BLaER1 treated with 17β-estradiol and CSF1 and Interleukin-3, amounts not matched to agents 10 nM and 100 nM (cell line): ENCODE measurements around the gene FILIP1.

Source experiments
- H3K27ac ChIP-seq, 11 experiments: shearing (Covaris generic); formaldehyde crosslinking; 2 replicates each; pipeline ENCODE4 v1.8.1; 2022
- H3K27me3 ChIP-seq, 11 experiments: shearing (Covaris generic); formaldehyde crosslinking; 2 replicates each; pipeline ENCODE4 v1.8.1; 2022
- H3K36me3 ChIP-seq, 11 experiments: shearing (Covaris generic); formaldehyde crosslinking; 2 replicates each; pipeline ENCODE4 v1.8.1; 2022
- H3K4me1 ChIP-seq, 10 experiments: shearing (Covaris generic); formaldehyde crosslinking; 2 replicates each; pipeline ENCODE4 v1.8.1; 2022
- H3K4me2 ChIP-seq, 11 experiments: shearing (Covaris generic); formaldehyde crosslinking; 2 replicates each; pipeline ENCODE4 v1.8.1; 2022
- H3K4me3 ChIP-seq, 10 experiments: shearing (Covaris generic); formaldehyde crosslinking; 2 replicates each; pipeline ENCODE4 v1.8.1; 2022
- H3K9ac ChIP-seq, 11 experiments: shearing (Covaris generic); formaldehyde crosslinking; 2 replicates each; pipeline ENCODE4 v1.8.1; 2022
- H3K9me3 ChIP-seq, 11 experiments: shearing (Covaris generic); formaldehyde crosslinking; replicated peaks in 1 of 11; 2 replicates each; pipeline ENCODE4 v1.8.1; 2022
- H4K20me1 ChIP-seq, 11 experiments: shearing (Covaris generic); formaldehyde crosslinking; 2 replicates each; pipeline ENCODE4 v1.8.1; 2022
- Cebpa-rat ChIP-seq, 11 experiments: shearing (Covaris generic); IDR thresholded peaks; 2 replicates each; pipeline ENCODE4 v1.8.1; 2022

Gene FILIP1

GRCh38 chr6:75282706-75283105, 210.9 kb downstream of the FILIP1 start:
- H3K27me3 ChIP-seq, result no peaks in the 10 kb centered on the region
- peaks cover 17 to 72% (median 40%) of the 10 kb centered on the region in 10 experiments for H3K4me1 ChIP-seq
- peaks cover 9 to 63% (median 49%) of the 10 kb centered on the region in 11 experiments; a peak in 17 of 22 replicates for H4K20me1 ChIP-seq
- peak overlapping the region; percentile 79 to 99 (median 94) for H3K4me3 ChIP-seq
- H3K9ac ChIP-seq, result peak overlapping the region; percentile 26 to 95 (median 89); a peak in 20 of 22 replicates
- peak overlapping the region in 1 of 11 experiments; percentile 38; a peak in 2 of 22 replicates for H3K27ac ChIP-seq
- H3K4me2 ChIP-seq, result peak overlapping the region; percentile 81 to 96 (median 90)
- 0 out of 22 replicates have a peak, but pooled peaks cover 0 to under 1% (median 0%) of the 10 kb centered on the region in 11 experiments for H3K9me3 ChIP-seq
- peaks cover 0 to 13% (median 6%) of the 10 kb centered on the region in 11 experiments; a peak in 13 of 22 replicates for H3K36me3 ChIP-seq
- no peak for TF ChIP-seq Cebpa-rat (IDR thresholded peaks at IDR 0.05)

GRCh38 chr6:75281653-75282052, 211.9 kb downstream of the FILIP1 start:
- peak overlapping the region in 6 of 10 experiments; percentile 13 to 99 (median 57); a peak in 9 of 20 replicates for H3K4me3 ChIP-seq

GRCh38 chr6:75280131-75280855, 213.3 kb downstream of the FILIP1 start:
- no peak for TF ChIP-seq Cebpa-rat (IDR thresholded peaks at IDR 0.05)
- Histone ChIP-seq H3K27ac (no peak overlapping the region), H3K9ac (no peak overlapping the region)

More at GRCh38 chr6:75281653-75282052, 211.9 kb downstream of the FILIP1 start:
- peaks cover 0 to 22% (median 15%) of the 10 kb centered on the region in 11 experiments; a peak in 19 of 22 replicates for H3K36me3 ChIP-seq
- peak overlapping the region; percentile 67 to 96 (median 90); a peak in 18 of 22 replicates for H3K4me2 ChIP-seq
- H3K27ac ChIP-seq, result peak overlapping the region in 2 of 11 experiments; percentile 27 to 28; a peak in 2 of 22 replicates
- H4K20me1 ChIP-seq, result peaks cover 9 to 74% (median 49%) of the 10 kb centered on the region in 11 experiments; a peak in 17 of 22 replicates
- no peak for TF ChIP-seq Cebpa-rat (IDR thresholded peaks at IDR 0.05)
- peak overlapping the region in 8 of 11 experiments; percentile 17 to 94 (median 49); a peak in 13 of 22 replicates for H3K9ac ChIP-seq
- H3K9me3 ChIP-seq, result peaks cover 0 to 4% (median 0%) of the 10 kb centered on the region in 11 experiments; a peak in 1 of 22 replicates
- peaks cover 17 to 72% (median 36%) of the 10 kb centered on the region in 10 experiments for H3K4me1 ChIP-seq
- no peaks in the 10 kb centered on the region for H3K27me3 ChIP-seq

DNA sequence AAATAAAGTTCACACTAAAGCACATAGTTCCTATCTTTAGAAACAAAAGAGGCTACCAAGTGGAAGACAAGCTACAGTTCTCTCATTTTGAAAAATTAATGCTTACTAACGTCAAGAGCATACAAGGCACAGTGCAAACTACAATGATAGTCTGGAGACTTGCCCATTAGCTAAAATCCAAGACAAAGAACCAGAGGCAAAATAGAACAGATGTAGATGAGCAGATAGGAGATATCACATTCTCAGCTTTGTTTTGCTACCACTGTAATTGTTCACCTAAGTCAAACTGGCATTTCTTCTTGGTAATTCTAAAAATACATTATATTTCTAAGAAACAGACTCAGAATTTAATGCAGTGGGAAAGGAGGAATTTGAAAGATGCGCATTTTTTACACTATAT, 214.2 kb downstream of the FILIP1 start:
- Histone ChIP-seq H3K27me3 (no peaks in the 10 kb centered on the region), H3K9me3 (peaks cover 0 to 21% (median 1%) of the 10 kb centered on the region in 11 experiments; a peak in 6 of 22 replicates), H3K27ac (no peak overlapping the region), H3K9ac (no peak overlapping the region), H4K20me1 (peaks cover 9 to 93% (median 58%) of the 10 kb centered on the region in 11 experiments; a peak in 17 of 22 replicates), H3K4me1 (peaks cover 14 to 79% (median 24%) of the 10 kb centered on the region in 10 experiments), H3K36me3 (peaks cover 11 to 41% (median 30%) of the 10 kb centered on the region in 11 experiments; a peak in 21 of 22 replicates), H3K4me2 (peak overlapping the region in 2 of 11 experiments; percentile 31 to 96; a peak in 2 of 22 replicates), H3K4me3 (no peak overlapping the region)
- TF ChIP-seq Cebpa-rat (IDR thresholded peaks at IDR 0.05), result no peak

More at GRCh38 chr6:75280131-75280855, 213.3 kb downstream of the FILIP1 start:
- Histone ChIP-seq H3K4me1 (peaks cover 14 to 73% (median 24%) of the 10 kb centered on the region in 10 experiments), H3K9me3 (peaks cover 0 to 14% (median 0%) of the 10 kb centered on the region in 11 experiments; a peak in 3 of 22 replicates), H3K36me3 (peaks cover 9 to 33% (median 26%) of the 10 kb centered on the region in 11 experiments; a peak in 21 of 22 replicates), H4K20me1 (peaks cover 9 to 84% (median 58%) of the 10 kb centered on the region in 11 experiments; a peak in 17 of 22 replicates), H3K27me3 (no peaks in the 10 kb centered on the region), H3K4me2 (peak overlapping the region in 4 of 11 experiments; percentile 1 to 96 (median 51); a peak in 6 of 22 replicates), H3K4me3 (no peak overlapping the region)

DNA sequence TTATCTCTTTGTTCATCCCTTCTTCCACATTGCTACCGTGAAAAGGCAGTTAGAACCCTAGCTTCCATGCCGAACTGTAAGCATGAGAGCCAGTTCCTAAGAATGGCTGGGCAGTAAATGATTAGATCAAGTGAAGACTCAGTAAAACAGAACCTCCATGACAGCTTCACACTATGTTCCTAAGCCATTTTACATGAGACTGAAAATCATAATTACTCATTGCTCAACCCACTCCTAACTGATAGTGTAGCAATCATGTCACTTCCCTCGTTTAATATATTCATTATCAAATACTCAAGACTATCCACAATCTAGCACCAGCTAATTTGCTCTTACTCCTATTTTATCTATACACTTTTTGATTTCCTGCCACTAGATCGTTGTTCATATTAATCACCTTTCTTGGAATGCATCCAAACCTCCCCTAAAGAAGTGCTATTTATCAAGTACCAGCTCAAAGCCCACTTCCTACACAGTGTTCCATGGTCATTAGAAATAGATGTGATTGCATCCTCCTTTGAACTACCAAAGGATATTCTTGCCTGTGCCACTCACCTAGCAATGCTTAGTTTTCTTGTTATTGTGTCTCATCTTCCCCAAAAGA, 215.0 kb downstream of the FILIP1 start:
- Histone ChIP-seq H3K4me3 (no peak overlapping the region), H3K36me3 (peaks cover 19 to 50% (median 39%) of the 10 kb centered on the region in 11 experiments; a peak in 21 of 22 replicates), H3K27me3 (no peaks in the 10 kb centered on the region), H3K27ac (no peak overlapping the region), H3K4me1 (peaks cover 14 to 87% (median 24%) of the 10 kb centered on the region in 10 experiments), H3K9ac (no peak overlapping the region), H3K4me2 (peak overlapping the region in 2 of 11 experiments; percentile 16 to 36; a peak in 3 of 22 replicates), H3K9me3 (peaks cover 0 to 29% (median 7%) of the 10 kb centered on the region in 11 experiments; a peak in 13 of 22 replicates), H4K20me1 (peaks cover 9 to 88% (median 52%) of the 10 kb centered on the region in 11 experiments; a peak in 17 of 22 replicates)
- TF ChIP-seq Cebpa-rat (IDR thresholded peaks at IDR 0.05), result no peak

GRCh38 chr6:75275067-75275466, 218.5 kb downstream of the FILIP1 start:
- peaks cover 15 to 62% (median 28%) of the 10 kb centered on the region in 11 experiments; a peak in 21 of 22 replicates for H3K9me3 ChIP-seq
- H3K27ac ChIP-seq, result peak overlapping the region in 2 of 11 experiments; percentile 0 to 7; a peak in 2 of 22 replicates
- H3K4me1 ChIP-seq, result peaks cover 0 to 89% (median 21%) of the 10 kb centered on the region in 10 experiments; a peak in 14 of 20 replicates
- no peak overlapping the region for H3K4me3 ChIP-seq
- peaks cover 50 to 82% (median 66%) of the 10 kb centered on the region in 11 experiments for H3K36me3 ChIP-seq
- TF ChIP-seq Cebpa-rat (IDR thresholded peaks at IDR 0.05), result no peak
- H3K4me2 ChIP-seq, result peak overlapping the region in 4 of 11 experiments; percentile 4 to 46 (median 26); a peak in 5 of 22 replicates
- no peak overlapping the region for H3K9ac ChIP-seq
- H3K27me3 ChIP-seq, result no peaks in the 10 kb centered on the region
- H4K20me1 ChIP-seq, result peaks cover 0 to 53% (median 22%) of the 10 kb centered on the region in 11 experiments; a peak in 13 of 22 replicates

GRCh38 chr6:75273009-75273408, 220.6 kb downstream of the FILIP1 start:
- peaks cover 46 to 93% (median 67%) of the 10 kb centered on the region in 11 experiments for H3K36me3 ChIP-seq

More at GRCh38 chr6:75273009-75273408, 220.6 kb downstream of the FILIP1 start:
- peak overlapping the region in 7 of 11 experiments; percentile 4 to 54 (median 25); a peak in 10 of 22 replicates for H3K4me2 ChIP-seq
- H3K4me3 ChIP-seq, result peak overlapping the region in 4 of 10 experiments; percentile 3 to 29 (median 11); a peak in 3 of 20 replicates
- peak overlapping the region; percentile 72 to 91 (median 78); a peak in 21 of 22 replicates for H3K27ac ChIP-seq
- peak overlapping the region in 5 of 11 experiments; percentile 0 to 52 (median 26); a peak in 7 of 22 replicates for H3K9ac ChIP-seq
- peaks cover 0 to 47% (median 13%) of the 10 kb centered on the region in 11 experiments; a peak in 16 of 22 replicates for H4K20me1 ChIP-seq
- H3K27me3 ChIP-seq, result no peaks in the 10 kb centered on the region
- no peak; a peak in 1 of 22 replicates for TF ChIP-seq Cebpa-rat (IDR thresholded peaks at IDR 0.05)
- H3K9me3 ChIP-seq, result peaks cover 15 to 62% (median 28%) of the 10 kb centered on the region in 11 experiments; a peak in 21 of 22 replicates
- H3K4me1 ChIP-seq, result peaks cover 0 to 82% (median 21%) of the 10 kb centered on the region in 10 experiments; a peak in 14 of 20 replicates
